K562 (cell line): ENCODE measurements around the gene SEMA3C.

Experiments
- CEBPG ChIP-seq, 3 experiments: fragments of 200-800 bp in 1 of 3; sonication (Bioruptor generic) in 1 of 3; sonication (generic) in 1 of 3; formaldehyde crosslinking in 1 of 3; IDR thresholded peaks in 2 of 3; conservative IDR thresholded peaks in 1 of 3; 2 replicates each; pipeline versions ENCODE4 v1.6.1 to v1.8.0; 2016 to 2022; ENCODE audit warnings: missing compliant biosample characterization in 2 of 3, missing genetic modification characterization in 2 of 3, mild to moderate bottlenecking in 1 of 3, missing genetic modification reagents in 1 of 3
- CREB1 ChIP-seq, 2 experiments: sonication (generic) in 1 of 2; formaldehyde crosslinking in 1 of 2; IDR thresholded peaks; 2 replicates each; pipeline versions ENCODE4 v1.6.1 to v1.8.0; 2012 to 2022; ENCODE audit warnings: inconsistent platforms in 1 of 2, mild to moderate bottlenecking in 1 of 2, missing genetic modification reagents in 1 of 2, moderate library complexity in 1 of 2
- CTCF ChIP-seq, 3 experiments: IDR thresholded peaks in 2 of 3; conservative IDR thresholded peaks in 1 of 3; 2 replicates each; pipeline ENCODE4 v1.5.1; 2011 to 2012; ENCODE audit warnings: low read length in 3 of 3, mild to moderate bottlenecking in 3 of 3, control low read depth in 2 of 3, improper control_type of control experiment in 1 of 3, inconsistent platforms in 1 of 3, low read depth in 1 of 3, mixed read lengths in 1 of 3, moderate library complexity in 1 of 3; ENCODE audit not compliant: insufficient read depth in 2 of 3
- EHMT2 ChIP-seq: fragments of 450-650 bp; IDR thresholded peaks from 2 replicates; pipeline ENCODE4 v1.6.1; 2018; ENCODE audit warnings: antibody characterized with exemption
- JUN ChIP-seq, 2 experiments: sonication (generic) in 1 of 2; formaldehyde crosslinking in 1 of 2; IDR thresholded peaks; 2 replicates each; pipeline versions ENCODE4 v1.6.1 to v1.8.0; 2012 to 2022; ENCODE audit warnings: borderline replicate concordance in 2 of 2, mild to moderate bottlenecking in 2 of 2, improper control_type of control experiment in 1 of 2, low read depth in 1 of 2, low read length in 1 of 2, missing genetic modification reagents in 1 of 2
- NR3C1 ChIP-seq: sonication (generic); formaldehyde crosslinking; IDR thresholded peaks from 2 replicates; pipeline ENCODE4 v1.8.1; 2022; ENCODE audit warnings: missing genetic modification reagents
- POLR2AphosphoS5 ChIP-seq: IDR thresholded peaks from 2 replicates; pipeline ENCODE4 v1.6.1; 2011; ENCODE audit warnings: mild to moderate bottlenecking, low read depth, low read length, moderate library complexity; ENCODE audit not compliant: control insufficient read depth, insufficient read depth
- SREBF1 ChIP-seq: fragments of 150-350 bp; IDR thresholded peaks from 2 replicates; pipeline ENCODE4 v1.6.1; 2014; ENCODE audit warnings: antibody characterized with exemption, low read depth, low read length, borderline replicate concordance
- TARDBP ChIP-seq: fragments of 450-650 bp; IDR thresholded peaks from 2 replicates; pipeline ENCODE4 v1.6.1; 2016

DNA sequence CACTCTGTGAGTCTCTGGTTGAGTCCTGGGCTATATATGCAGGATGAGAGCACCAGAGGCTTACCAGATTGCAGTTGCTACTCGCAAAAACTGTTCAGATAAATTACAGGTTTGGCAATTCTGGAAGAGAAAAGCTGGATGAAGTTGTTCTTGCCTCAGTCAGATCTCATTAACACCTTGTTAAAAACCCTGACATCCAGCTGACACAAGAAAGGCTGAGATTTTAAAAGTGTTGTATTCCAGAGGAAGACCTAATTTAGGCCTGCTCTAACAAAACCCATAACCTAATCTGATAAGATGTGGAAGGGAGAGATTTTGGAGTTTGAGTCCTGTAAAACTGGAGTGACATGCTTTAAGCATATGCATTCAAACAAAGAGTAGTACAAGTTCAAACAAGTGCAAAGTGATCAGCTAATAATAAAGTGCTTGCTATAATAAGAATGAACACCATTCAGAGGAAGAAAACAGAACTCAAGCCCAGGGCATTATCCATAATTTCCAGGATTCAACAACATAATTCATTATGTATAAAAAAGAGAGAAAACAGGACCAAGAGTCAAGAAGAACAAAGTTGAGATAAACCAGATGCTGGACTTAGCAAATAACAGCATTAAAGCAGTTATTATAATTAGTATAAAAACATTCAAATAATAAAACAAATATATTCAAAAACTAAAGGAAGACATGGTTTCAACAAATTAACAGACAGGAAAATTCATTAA, 144.9 kb downstream of the SEMA3C start:
- TF ChIP-seq CEBPG (CRISPR knock-in tag; IDR thresholded peaks at IDR 0.05) (no peak), CEBPG (tag; conservative IDR thresholded peaks at IDR 0.05 in 1 of 2, IDR thresholded peaks at IDR 0.05 in 1 of 2) (no peak), TARDBP (no peak), NR3C1 (CRISPR knock-in tag) (no peak), CTCF (IDR thresholded peaks at IDR 0.05 in 2 of 3, conservative IDR thresholded peaks at IDR 0.05 in 1 of 3; ENCODE audit: insufficient read depth in 2 of 3, low read depth in 1 of 3, low read length in 3 of 3) (no peak), EHMT2 (no peak), CREB1 (IDR thresholded peaks at IDR 0.05) (no peak), CREB1 (CRISPR knock-in tag; IDR thresholded peaks at IDR 0.05) (no peak), JUN (IDR thresholded peaks at IDR 0.05; ENCODE audit: borderline replicate concordance, low read depth, low read length) (no peak), JUN (CRISPR knock-in tag; IDR thresholded peaks at IDR 0.05; ENCODE audit: borderline replicate concordance) (no peak), POLR2AphosphoS5 (no peak), SREBF1 (no peak)
